NT2/D1 (cell line): ENCODE data around the gene LRRC36.
A peak's percentile ranks its signal among the peaks of the same experiment; 100 is the strongest.

ENCODE experiments used
- DNase-seq: peaks from one replicate; pipeline ENCODE4 v3.0.0-alpha.2; 2011; ENCODE audit warnings: low read depth, low spot score
- H3K27me3 ChIP-seq: 2 replicates; pipeline ENCODE4 v1.6.0; 2011; ENCODE audit warnings: mild to moderate bottlenecking; ENCODE audit not compliant: insufficient read length, insufficient read depth
- H3K36me3 ChIP-seq: 2 replicates; pipeline ENCODE4 v1.6.1; 2011; ENCODE audit warnings: mild to moderate bottlenecking, low read length, mixed read lengths; ENCODE audit not compliant: insufficient read depth, insufficient read length
- H3K4me1 ChIP-seq: 2 replicates; pipeline ENCODE4 v1.5.1; 2011; ENCODE audit not compliant: insufficient read depth, insufficient read length
- H3K4me3 ChIP-seq: 2 replicates; pipeline ENCODE4 v1.5.1; 2011; ENCODE audit warnings: low read depth; ENCODE audit not compliant: insufficient read length
- H3K9ac ChIP-seq: 2 replicates; pipeline ENCODE4 v1.6.0; 2011; ENCODE audit warnings: low read depth; ENCODE audit not compliant: insufficient read length
- H3K9me3 ChIP-seq: 2 replicates; pipeline ENCODE4 v1.5.1; 2011; ENCODE audit warnings: mild to moderate bottlenecking, low read length; ENCODE audit not compliant: insufficient read depth
- SUZ12 ChIP-seq: IDR thresholded peaks from 2 replicates; pipeline ENCODE4 v1.6.1; 2011; ENCODE audit not compliant: insufficient read length, insufficient read depth; ENCODE audit errors: extremely low read depth
- YY1 ChIP-seq: IDR thresholded peaks from 2 replicates; pipeline ENCODE4 v1.6.1; 2011; ENCODE audit not compliant: insufficient read length, insufficient read depth
- ZNF274 ChIP-seq: IDR thresholded peaks from 2 replicates; pipeline ENCODE4 v1.6.1; 2011; ENCODE audit warnings: mild to moderate bottlenecking, low read depth, low read length

Gene LRRC36

DNA sequence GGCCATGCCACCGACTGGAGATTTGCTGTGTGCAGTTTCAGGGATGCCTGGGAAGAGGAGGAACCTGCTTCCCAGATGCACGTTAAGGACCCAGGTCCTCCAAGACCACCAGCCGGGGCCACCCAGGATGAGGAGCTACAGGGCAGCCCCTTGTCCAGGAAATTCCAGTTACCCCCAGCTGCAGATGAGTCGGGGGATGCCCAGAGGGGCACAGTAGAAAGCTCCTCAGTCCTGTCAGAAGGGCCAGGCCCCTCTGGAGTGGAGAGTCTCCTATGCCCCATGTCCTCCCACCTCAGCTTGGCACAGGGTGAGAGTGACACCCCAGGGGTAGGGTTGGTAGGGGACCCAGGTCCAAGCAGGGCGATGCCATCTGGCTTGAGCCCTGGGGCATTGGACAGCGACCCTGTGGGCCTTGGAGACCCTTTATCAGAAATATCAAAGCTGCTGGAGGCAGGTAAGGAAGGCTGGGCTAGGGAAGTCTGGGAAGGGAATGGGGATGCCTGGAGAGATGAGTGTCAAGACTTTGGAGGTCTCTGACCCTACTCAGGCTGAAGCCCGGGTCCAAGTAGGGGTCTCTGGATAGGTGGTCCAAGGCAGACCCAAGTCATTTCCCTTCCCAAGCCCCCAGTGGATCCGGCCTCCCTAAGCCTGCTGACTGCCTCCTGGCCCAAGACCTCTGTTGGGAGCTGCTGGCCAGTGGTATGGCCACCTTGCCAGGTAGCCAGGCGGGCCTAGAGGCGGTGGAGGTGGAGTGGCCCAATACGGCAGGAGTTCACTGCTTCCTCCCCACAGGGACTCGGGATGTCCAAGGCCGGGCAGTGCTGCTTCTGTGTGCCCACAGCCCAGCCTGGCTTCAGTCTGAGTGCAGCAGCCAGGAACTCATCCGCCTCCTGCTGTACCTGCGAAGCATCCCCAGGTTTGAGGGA lies 46.3 kb upstream of the LRRC36 start:
- H3K9ac ChIP-seq = peak overlapping the region; percentile 6
- H3K4me3 ChIP-seq = peak overlapping the region; percentile 49
- H3K4me1 ChIP-seq = peaks cover 29% of the 10 kb centered on the region
- DNase-seq = no peak
- TF ChIP-seq YY1 (no peak), SUZ12 (no peak), ZNF274 (no peak)
- H3K36me3 ChIP-seq = peaks cover 24% of the 10 kb centered on the region
- peaks cover 8% of the 10 kb centered on the region for H3K27me3 ChIP-seq
- no peaks in the 10 kb centered on the region for H3K9me3 ChIP-seq

DNA sequence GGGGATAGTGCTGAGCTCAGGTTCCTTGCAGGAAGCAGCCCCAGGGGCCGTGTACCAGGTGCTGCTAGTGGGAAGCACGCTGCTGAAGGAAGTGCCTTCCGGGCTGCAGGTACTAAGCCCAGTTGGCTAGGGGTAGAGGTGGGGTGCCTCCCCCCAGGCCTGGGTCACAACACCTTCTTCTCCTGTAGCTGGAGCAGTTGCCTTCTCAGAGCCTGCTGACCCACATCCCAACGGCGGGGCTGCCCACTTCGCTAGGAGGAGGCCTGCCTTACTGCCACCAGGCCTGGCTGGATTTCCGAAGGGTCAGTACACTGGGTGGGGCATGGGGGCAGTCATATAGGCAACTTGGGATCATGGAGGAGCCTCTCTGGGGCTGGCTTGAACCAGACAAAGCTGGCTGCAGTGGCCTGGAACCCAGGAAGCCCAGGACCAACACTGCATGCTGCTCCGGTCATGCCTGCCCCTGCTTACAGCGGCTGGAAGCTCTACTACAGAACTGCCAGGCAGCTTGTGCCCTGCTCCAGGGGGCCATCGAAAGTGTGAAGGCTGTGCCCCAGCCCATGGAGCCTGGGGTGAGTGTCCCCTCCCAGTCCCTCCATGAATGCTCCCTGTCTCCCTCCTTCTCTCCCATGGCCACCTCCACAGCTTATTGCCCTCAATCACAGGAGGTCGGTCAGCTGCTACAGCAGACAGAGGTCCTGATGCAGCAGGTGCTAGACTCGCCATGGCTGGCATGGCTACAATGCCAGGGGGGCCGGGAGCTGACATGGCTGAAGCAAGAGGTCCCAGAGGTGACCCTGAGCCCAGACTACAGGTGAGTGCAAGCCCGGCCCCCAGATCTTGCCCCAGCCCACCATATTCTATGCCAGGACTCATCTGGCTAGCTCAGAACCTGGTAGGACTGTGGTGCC lies 44.8 kb upstream of the LRRC36 start:
- H3K9ac ChIP-seq = no peak overlapping the region
- no peak for DNase-seq
- no peak overlapping the region for H3K4me3 ChIP-seq
- TF ChIP-seq ZNF274 = no peak
- no peak for TF ChIP-seq SUZ12
- no peak for TF ChIP-seq YY1
- H3K27me3 ChIP-seq = peaks cover 8% of the 10 kb centered on the region
- H3K36me3 ChIP-seq = peaks cover 21% of the 10 kb centered on the region
- H3K4me1 ChIP-seq = peaks cover 29% of the 10 kb centered on the region
- no peaks in the 10 kb centered on the region for H3K9me3 ChIP-seq

DNA sequence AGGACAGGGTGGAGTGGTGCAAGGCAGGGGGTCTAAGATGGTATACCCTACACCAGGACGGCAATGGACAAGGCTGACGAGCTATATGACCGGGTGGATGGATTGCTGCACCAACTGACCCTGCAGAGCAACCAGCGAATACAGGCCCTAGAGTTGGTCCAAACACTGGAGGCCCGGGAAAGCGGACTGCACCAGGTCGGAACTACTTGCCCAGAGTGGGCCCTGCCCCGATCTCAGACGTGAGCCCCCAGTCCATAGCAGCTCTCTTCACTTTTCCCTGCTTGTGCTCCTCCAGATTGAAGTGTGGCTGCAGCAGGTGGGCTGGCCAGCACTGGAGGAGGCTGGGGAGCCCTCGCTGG lies 44.2 kb upstream of the LRRC36 start:
- no peak overlapping the region for H3K4me3 ChIP-seq
- peaks cover 27% of the 10 kb centered on the region for H3K4me1 ChIP-seq
- peaks cover 27% of the 10 kb centered on the region for H3K36me3 ChIP-seq
- no peaks in the 10 kb centered on the region for H3K9me3 ChIP-seq
- H3K9ac ChIP-seq = no peak overlapping the region
- DNase-seq = no peak
- TF ChIP-seq ZNF274 = no peak
- TF ChIP-seq YY1 = no peak
- peaks cover 8% of the 10 kb centered on the region for H3K27me3 ChIP-seq

DNA sequence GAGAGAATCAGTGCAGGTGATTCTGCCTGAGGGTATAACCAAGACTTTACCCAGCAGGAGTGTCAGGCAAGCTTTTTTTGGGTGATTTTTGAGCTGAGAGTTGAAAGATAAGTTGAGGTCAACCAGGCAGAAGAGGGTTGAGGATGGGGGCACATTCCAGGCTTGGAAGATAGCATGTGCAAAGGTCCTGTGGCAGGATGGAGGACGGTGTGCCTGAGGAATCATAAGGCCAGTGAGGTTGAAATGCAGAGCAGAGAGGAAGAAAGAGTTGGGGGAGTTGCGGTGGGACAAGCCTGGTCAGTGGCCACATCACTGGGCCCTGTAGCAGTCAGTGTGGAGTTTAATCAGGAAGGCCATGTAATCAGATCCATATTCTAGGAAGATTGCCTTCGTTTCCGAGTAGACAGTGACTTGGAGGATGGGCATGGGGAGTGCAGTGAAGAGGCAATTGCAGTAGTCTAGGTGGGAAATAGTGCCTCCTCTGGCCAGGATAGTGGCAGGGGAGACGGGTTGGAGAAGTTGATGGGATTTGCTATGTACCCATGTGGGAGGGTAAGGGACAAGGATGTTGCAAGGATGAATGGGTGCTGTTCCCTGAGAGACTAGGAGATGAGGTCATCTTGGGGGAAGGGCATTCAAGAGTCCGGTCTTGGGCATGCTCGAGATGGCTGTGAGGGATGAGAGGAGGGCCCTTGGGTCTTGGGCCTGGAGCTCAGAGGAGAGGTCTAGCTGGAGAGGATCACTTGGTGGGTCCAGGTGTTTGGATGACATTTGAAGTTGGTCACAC lies 43.4 kb upstream of the LRRC36 start:
- Histone ChIP-seq H3K4me3 (no peak overlapping the region), H3K9me3 (no peaks in the 10 kb centered on the region), H3K9ac (no peak overlapping the region), H3K27me3 (peaks cover 8% of the 10 kb centered on the region), H3K36me3 (peaks cover 27% of the 10 kb centered on the region), H3K4me1 (peaks cover 24% of the 10 kb centered on the region)
- DNase-seq = no peak
- TF ChIP-seq ZNF274 = no peak
- no peak for TF ChIP-seq SUZ12
- no peak for TF ChIP-seq YY1

DNA sequence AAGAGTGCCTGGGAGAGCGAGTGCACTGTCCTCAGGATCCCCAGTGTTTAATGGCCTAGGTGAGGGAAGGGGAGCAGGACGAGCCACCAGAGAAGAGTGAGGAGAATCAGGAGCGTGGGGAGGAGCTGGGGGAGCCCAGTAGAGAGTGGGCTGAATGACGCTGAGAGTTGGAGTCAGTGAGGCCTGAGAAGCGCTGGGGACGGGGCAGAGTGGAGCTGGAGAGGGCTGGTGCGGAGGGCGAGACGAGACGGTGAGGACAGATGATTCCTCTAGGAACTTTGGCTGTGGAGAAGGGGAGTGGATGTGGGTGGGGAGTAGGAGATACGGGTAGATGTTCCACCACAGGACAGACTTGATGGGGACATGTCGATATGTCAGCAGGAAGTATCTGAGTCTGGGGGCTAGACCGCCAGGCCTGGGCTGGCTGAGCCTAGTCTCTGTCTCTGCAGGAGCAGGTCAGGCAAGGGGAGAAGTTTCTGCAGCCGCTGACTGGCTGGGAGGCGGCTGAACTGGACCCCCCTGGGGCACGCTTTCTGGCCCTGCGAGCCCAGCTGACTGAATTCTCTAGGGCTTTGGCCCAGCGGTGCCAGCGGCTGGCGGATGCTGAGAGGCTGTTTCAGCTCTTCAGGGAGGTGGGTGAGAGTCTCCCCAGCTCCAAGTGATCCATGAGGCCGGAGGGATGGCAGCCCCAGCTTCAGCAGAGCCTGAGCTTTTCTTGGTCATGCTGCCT lies 42.6 kb upstream of the LRRC36 start:
- H3K9me3 ChIP-seq = no peaks in the 10 kb centered on the region
- no peak for DNase-seq
- H3K4me1 ChIP-seq = peaks cover 18% of the 10 kb centered on the region
- peaks cover 27% of the 10 kb centered on the region for H3K36me3 ChIP-seq
- H3K27me3 ChIP-seq = peaks cover 8% of the 10 kb centered on the region
- TF ChIP-seq ZNF274 = no peak
- no peak for TF ChIP-seq YY1
- no peak for TF ChIP-seq SUZ12
- H3K9ac ChIP-seq = no peak overlapping the region
- no peak overlapping the region for H3K4me3 ChIP-seq

DNA sequence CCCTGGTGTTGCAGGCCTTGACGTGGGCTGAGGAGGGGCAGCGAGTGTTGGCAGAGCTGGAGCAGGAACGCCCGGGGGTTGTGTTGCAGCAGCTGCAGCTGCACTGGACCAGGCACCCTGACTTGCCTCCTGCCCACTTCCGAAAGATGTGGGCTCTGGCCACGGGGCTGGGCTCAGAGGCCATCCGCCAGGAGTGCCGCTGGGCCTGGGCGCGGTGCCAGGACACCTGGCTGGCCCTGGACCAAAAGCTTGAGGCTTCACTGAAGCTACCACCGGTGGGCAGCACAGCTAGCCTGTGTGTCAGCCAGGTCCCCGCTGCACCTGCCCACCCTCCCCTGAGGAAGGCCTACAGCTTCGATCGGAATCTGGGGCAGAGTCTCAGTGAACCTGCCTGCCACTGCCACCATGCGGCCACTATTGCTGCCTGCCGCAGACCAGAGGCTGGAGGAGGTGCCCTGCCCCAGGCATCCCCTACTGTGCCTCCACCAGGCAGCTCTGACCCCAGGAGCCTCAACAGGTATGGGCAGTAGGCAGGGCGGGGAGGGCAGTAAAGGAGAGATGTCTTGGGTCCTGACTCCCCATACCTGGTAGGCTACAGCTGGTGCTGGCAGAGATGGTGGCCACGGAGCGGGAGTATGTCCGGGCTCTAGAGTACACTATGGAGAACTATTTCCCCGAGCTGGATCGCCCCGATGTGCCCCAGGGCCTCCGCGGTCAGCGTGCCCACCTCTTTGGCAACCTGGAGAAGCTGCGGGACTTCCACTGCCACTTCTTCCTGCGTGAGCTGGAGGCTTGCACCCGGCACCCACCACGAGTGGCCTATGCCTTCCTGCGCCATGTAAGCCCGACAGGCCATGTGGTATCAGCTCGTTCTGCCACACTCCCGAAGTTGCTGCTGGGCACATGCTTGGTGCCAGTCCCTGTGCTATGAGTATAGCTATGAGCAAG lies 41.6 kb upstream of the LRRC36 start:
- Histone ChIP-seq H3K27me3 (peaks cover 2% of the 10 kb centered on the region), H3K36me3 (peaks cover 27% of the 10 kb centered on the region), H3K9ac (no peak overlapping the region), H3K4me3 (no peak overlapping the region), H3K9me3 (no peaks in the 10 kb centered on the region), H3K4me1 (peaks cover 16% of the 10 kb centered on the region)
- no peak for TF ChIP-seq SUZ12
- TF ChIP-seq YY1 = no peak
- TF ChIP-seq ZNF274 = no peak
- peak; percentile 54 for DNase-seq
